Measurements from ENCODE around the gene GAMT.

DNA sequence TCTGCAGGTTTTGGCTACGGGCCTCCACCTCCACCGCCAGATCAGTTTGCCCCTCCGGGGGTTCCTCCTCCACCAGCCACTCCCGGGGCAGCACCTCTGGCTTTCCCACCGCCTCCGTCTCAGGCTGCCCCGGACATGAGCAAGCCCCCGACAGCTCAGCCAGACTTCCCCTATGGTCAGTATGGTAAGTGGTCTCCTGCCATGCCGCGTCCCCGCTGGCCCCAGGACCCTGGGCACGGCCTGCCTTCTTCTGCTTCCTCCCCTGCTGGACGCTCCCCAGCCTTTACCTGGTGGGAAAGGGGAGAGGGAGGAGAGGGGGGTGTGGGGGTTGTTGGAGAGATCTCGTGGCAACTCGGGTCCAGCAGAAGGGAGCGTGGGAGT, 31.2 kb upstream of the GAMT start:
- TF ChIP-seq POLR2A (IDR thresholded peaks at IDR 0.05; ENCODE audit: low read length) (no peak), GATA1 (IDR thresholded peaks at IDR 0.05; ENCODE audit: low read depth, low read length) (no peak)

Measured in erythroblast (primary cell).